T-cell (primary cell): ENCODE measurements around the gene NARS2. TPM values are rescaled to one million over a fixed set of nuclear protein-coding genes. Genes with fewer than 3 reads are reported as not detected.

ENCODE experiments used
- ATAC-seq, 4 experiments: fragments of 200-7000 bp in 3 of 4; fragments of 150-1000 bp in 1 of 4; cut with Tn5 transposase; replicated peaks in 1 of 4; 1 replicate in 3 of 4; 2 replicates in 1 of 4; pipeline ENCODE4 v1.10.0; 2021; ENCODE audit warnings: moderate library complexity in 3 of 4, mild to moderate bottlenecking in 2 of 4, moderate number of reproducible peaks in 1 of 4
- CTCF ChIA-PET, 2 donors: fragments of 300-600 bp; sonication (Branson Sonifier 250); formaldehyde crosslinking; loops; one replicate each; lab custom pipeline; 2022; ENCODE audit warnings: antibody characterized with exemption in 2 of 2; lab: Charles Lee
- POLR2A ChIA-PET, 2 donors: fragments of 300-600 bp; sonication (Branson Sonifier 250); formaldehyde crosslinking; loops; one replicate each; lab custom pipeline; 2022; ENCODE audit warnings: antibody characterized with exemption in 2 of 2; lab: Charles Lee
- DNase-seq, 35 experiments: peaks; one replicate each; pipeline versions ENCODE4 v3.0.0 to v3.0.0-alpha.2; 2013 to 2023
- H3K27ac ChIP-seq: one replicate; pipeline ENCODE4 v1.5.1; 2013; ENCODE audit warnings: low read length
- H3K27me3 ChIP-seq, 2 experiments: replicated peaks in 1 of 2; 1 replicate in 1 of 2; 2 replicates in 1 of 2; pipeline versions ENCODE4 v1.6.1 to v1.7.0; 2013; ENCODE audit warnings: low read length in 1 of 2, mixed read lengths in 1 of 2; ENCODE audit not compliant: control insufficient read depth in 2 of 2, insufficient read depth in 2 of 2; ENCODE audit errors: extremely low read depth in 1 of 2
- H3K36me3 ChIP-seq, 2 donors: 1 replicate in 1 of 2; 2 replicates in 1 of 2; pipeline versions ENCODE4 v1.6.1 to v1.7.0; 2013; ENCODE audit warnings: low read length in 1 of 2; ENCODE audit not compliant: control insufficient read depth in 2 of 2, insufficient read depth in 1 of 2; ENCODE audit errors: extremely low read depth in 1 of 2
- H3K4me1 ChIP-seq, 2 experiments: 1 replicate in 1 of 2; 2 replicates in 1 of 2; pipeline versions ENCODE4 v1.6.1 to v1.7.0; 2013; ENCODE audit warnings: low read length in 2 of 2, mixed read lengths in 1 of 2; ENCODE audit not compliant: insufficient read depth in 2 of 2, control insufficient read depth in 1 of 2; ENCODE audit errors: extremely low read depth in 1 of 2
- H3K4me3 ChIP-seq, 2 donors: 1 replicate in 1 of 2; 2 replicates in 1 of 2; pipeline versions ENCODE4 v1.5.1 to v1.7.0; 2013; ENCODE audit warnings: mild to moderate bottlenecking in 2 of 2, low read length in 1 of 2, moderate library complexity in 1 of 2; ENCODE audit not compliant: control insufficient read depth in 1 of 2; ENCODE audit errors: extremely low read depth in 1 of 2
- H3K9me3 ChIP-seq: 2 replicates; pipeline ENCODE4 v1.7.0; 2013
- H3K27ac Mint-ChIP-seq, 2 donors: one replicate each; pipeline ENCODE4 v1.8.0; 2020 to 2021; ENCODE audit warnings: mild to moderate bottlenecking in 2 of 2, mixed read lengths in 2 of 2
- H3K27me3 Mint-ChIP-seq, 2 donors: one replicate each; pipeline ENCODE4 v1.8.0; 2021 to 2022; ENCODE audit warnings: mixed read lengths in 2 of 2
- H3K36me3 Mint-ChIP-seq: one replicate; pipeline ENCODE4 v1.8.0; 2021; ENCODE audit warnings: mixed read lengths
- H3K4me1 Mint-ChIP-seq, 3 donors: one replicate each; pipeline ENCODE4 v1.8.0; 2020 to 2022; ENCODE audit warnings: mixed read lengths in 3 of 3, mild to moderate bottlenecking in 1 of 3
- H3K4me3 Mint-ChIP-seq, 3 donors: one replicate each; pipeline ENCODE4 v1.8.0; 2020 to 2022; ENCODE audit warnings: mild to moderate bottlenecking in 3 of 3, mixed read lengths in 3 of 3, moderate library complexity in 3 of 3
- H3K9me3 Mint-ChIP-seq, 3 donors: one replicate each; pipeline ENCODE4 v1.8.0; 2020 to 2022; ENCODE audit warnings: mixed read lengths in 3 of 3
- WGBS: methylation state at CpG from one replicate; pipeline ENCODE4 v1.1.5; 2013; ENCODE audit warnings: missing lambda C conversion rate; ENCODE audit not compliant: insufficient coverage; 5-methylcytosine and 5-hydroxymethylcytosine counted together
- total RNA-seq, 35 experiments: library from RNA in 6 of 35; stranded (reverse) in 6 of 35; fragments of 120-200 nt in 1 of 35; gene quantifications; one replicate each; pipeline versions ENCODE4 v1.2.1 to v1.2.4 and lab custom pipeline; 2013 to 2026

The NARS2 gene
- total RNA-seq, 5 donors from 2014 or later (not counting 1 experiment from before 2014, with no cell fraction given): 12.1 to 17.6 (median 13.3) TPM

DNA sequence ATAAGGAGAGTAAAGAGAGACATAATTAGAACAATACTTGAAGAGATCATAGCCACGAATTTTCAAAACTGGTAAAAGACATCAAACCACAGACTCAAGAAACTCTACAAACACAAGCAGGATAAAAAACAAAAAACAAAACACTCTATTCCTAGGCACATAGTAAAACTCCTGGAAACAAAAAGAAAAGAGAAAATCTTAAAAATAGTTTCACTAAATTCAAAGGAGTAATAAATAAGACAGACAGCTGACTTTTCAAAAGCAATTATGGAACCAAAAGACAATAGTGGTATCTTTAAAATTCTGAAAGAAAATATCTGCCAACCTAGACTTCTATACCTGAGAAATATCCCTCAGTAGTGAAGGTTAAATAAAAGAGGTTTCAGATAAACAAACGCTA lies 9.2 kb upstream of the NARS2 start:
- Mint-ChIP-seq H3K9me3 (peaks cover 3 to 30% (median 11%) of the 10 kb centered on the region in 3 donors), H3K27me3 (peaks cover 5 to 19% of the 10 kb centered on the region in 2 donors), H3K27ac (no peak overlapping the region), H3K4me3 (no peak overlapping the region), H3K36me3 (peaks cover 5% of the 10 kb centered on the region), H3K4me1 (no peaks in the 10 kb centered on the region)
- Histone ChIP-seq H3K4me3 (no peak overlapping the region), H3K27ac (no peak overlapping the region), H3K9me3 (no peaks in the 10 kb centered on the region), H3K27me3 (no peaks in the 10 kb centered on the region), H3K36me3 (no peaks in the 10 kb centered on the region), H3K4me1 (no peaks in the 10 kb centered on the region)
- no CpG with 5 or more reads among the region's 2 CpGs for WGBS
- CTCF ChIA-PET: no interaction called here
- POLR2A ChIA-PET: no interaction called here
- ATAC-seq (no peak), DNase-seq (no peak)

DNA sequence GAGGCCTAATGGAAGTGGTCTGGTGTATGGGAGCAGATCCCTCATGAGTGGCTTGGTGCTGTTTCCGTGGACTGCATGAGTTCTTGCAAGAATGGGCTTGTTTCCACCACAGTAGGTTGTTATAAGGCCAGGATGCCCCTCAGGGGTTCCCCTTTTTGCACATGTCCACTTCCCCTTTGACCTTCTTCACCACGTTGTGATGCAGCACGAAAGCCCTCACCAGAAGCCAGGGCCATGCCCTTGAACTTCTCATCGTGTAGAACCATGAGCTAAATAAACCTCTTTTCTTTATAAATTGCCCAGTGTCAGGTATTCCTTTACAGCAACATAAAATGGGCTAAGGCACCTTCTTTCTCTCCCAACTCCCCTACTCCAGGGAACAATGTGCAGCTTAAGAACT lies 2.8 kb upstream of the NARS2 start:
- WGBS: 86% methylated on average over 4 of the region's 4 CpGs
- peaks cover 8 to 12% of the 10 kb centered on the region in 2 experiments for H3K4me1 ChIP-seq
- peaks cover 0 to 5% (median 1%) of the 10 kb centered on the region in 3 donors for H3K9me3 Mint-ChIP-seq
- peaks cover 5% of the 10 kb centered on the region for H3K36me3 Mint-ChIP-seq
- CTCF ChIA-PET: interaction anchor here in 1 of 2 donors (1.0 kb wide), 1 partner anchor 162 kb away, joined by 9 read pairs; no protein-coding TSS in a partner anchor
- H3K27me3 ChIP-seq: no peaks in the 10 kb centered on the region
- no peak for DNase-seq
- H3K4me1 Mint-ChIP-seq: peaks cover 18 to 31% (median 23%) of the 10 kb centered on the region in 3 donors
- ATAC-seq: no peak
- H3K9me3 ChIP-seq: no peaks in the 10 kb centered on the region
- POLR2A ChIA-PET: no interaction called here
- H3K4me3 ChIP-seq: no peak overlapping the region
- peaks cover 0 to 6% of the 10 kb centered on the region in 2 donors for H3K27me3 Mint-ChIP-seq
- no peak overlapping the region for H3K27ac ChIP-seq
- H3K4me3 Mint-ChIP-seq: no peak overlapping the region
- H3K27ac Mint-ChIP-seq: no peak overlapping the region
- H3K36me3 ChIP-seq: no peaks in the 10 kb centered on the region

DNA sequence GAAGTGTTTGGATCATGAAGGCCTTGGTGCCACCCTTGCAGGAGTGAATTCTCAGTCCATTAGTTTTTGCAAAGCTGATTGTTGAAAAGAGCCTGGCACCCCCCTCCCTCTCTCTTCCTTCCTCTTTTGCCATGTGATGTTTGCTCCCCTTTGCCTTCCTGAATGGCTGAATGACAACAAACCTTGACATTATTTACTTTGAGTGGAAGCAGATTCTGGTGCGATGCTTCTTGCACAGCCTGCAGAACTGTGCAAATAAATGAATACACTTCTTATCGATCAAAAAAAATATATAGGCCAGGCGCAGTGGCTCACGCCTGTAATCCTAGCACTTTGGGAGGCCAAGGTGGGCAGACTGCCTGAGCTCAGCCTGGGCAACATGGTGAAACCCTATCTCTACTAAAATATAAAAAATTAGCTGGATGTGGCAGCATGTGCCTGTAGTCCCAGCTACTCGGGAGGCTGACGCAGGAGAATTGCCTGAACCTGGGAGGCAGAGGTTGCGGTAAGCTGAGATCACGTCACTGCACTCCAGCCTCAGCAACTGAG lies 2.0 kb upstream of the NARS2 start:
- no peak overlapping the region for H3K27ac Mint-ChIP-seq
- 80% methylated on average over 4 of the region's 8 CpGs for WGBS
- peaks cover 10 to 12% of the 10 kb centered on the region in 2 experiments for H3K4me1 ChIP-seq
- peaks cover 25 to 38% (median 29%) of the 10 kb centered on the region in 3 donors for H3K4me1 Mint-ChIP-seq
- CTCF ChIA-PET: interaction anchor here (1.0 to 2.7 kb wide), 2 partner anchors 12 kb away, joined by 3 to 54 read pairs; no protein-coding TSS in a partner anchor
- no peak overlapping the region for H3K4me3 Mint-ChIP-seq
- no peaks in the 10 kb centered on the region for H3K27me3 ChIP-seq
- H3K9me3 Mint-ChIP-seq: peaks cover 0 to 1% (median 1%) of the 10 kb centered on the region in 3 donors
- DNase-seq (no peak), ATAC-seq (no peak)
- H3K9me3 ChIP-seq: no peaks in the 10 kb centered on the region
- peaks cover 0 to 6% of the 10 kb centered on the region in 2 donors for H3K27me3 Mint-ChIP-seq
- no peak overlapping the region for H3K4me3 ChIP-seq
- peaks cover 2% of the 10 kb centered on the region for H3K36me3 Mint-ChIP-seq
- no peak overlapping the region for H3K27ac ChIP-seq
- POLR2A ChIA-PET: no interaction called here
- H3K36me3 ChIP-seq: no peaks in the 10 kb centered on the region

- H3K27ac Mint-ChIP-seq: peak overlapping the region; percentile 80 to 98
- WGBS: 89% methylated on average over 7 of the region's 10 CpGs
- POLR2A ChIA-PET: interaction anchor here in 1 of 2 donors (1.8 kb wide), 1 partner anchor 11 kb away, joined by 8 read pairs; no protein-coding TSS in a partner anchor
Measured at GRCh38 chr11:78575478-78575877, 814 bp upstream of the NARS2 start.

DNA sequence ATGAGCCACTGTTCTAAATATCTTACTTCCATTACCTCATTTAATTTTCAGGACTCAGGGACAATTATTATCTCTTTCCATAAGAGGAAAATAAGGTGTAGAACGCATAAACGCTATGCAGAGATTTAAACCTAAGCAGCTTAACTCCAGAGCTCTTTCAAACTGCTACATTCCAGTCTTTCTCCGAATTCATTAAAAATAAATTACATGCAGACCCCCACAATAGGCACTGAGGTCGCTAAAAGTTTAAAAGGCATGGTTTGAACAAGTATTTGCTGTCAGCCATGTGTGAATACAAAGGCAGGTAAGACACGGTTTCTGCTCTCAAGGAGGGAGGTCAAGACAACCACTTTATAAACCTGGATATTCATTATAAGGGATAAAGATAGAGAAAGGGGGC lies 983 bp downstream of the NARS2 start:
- Histone ChIP-seq H3K9me3 (no peaks in the 10 kb centered on the region), H3K27me3 (no peaks in the 10 kb centered on the region), H3K36me3 (peaks cover 0 to 11% of the 10 kb centered on the region in 2 donors), H3K27ac (no peak overlapping the region), H3K4me1 (peaks cover 10 to 12% of the 10 kb centered on the region in 2 experiments), H3K4me3 (peak overlapping the region; percentile 68 to 82)
- no CpG with 5 or more reads among the region's 5 CpGs for WGBS
- ChIA-PET CTCF (interaction anchor here (0.9 to 2.9 kb wide), 3 partner anchors 9 kb away, joined by 6 to 54 read pairs (median 16); no protein-coding TSS in a partner anchor), POLR2A (interaction anchor here in 1 of 2 donors (1.1 to 1.8 kb wide), 2 partner anchors 9 to 152 kb away, joined by 3 to 8 read pairs; no protein-coding TSS in a partner anchor)
- no peaks in the 10 kb centered on the region for H3K9me3 Mint-ChIP-seq
- peaks cover 17% of the 10 kb centered on the region for H3K36me3 Mint-ChIP-seq
- ATAC-seq: no peak
- H3K4me1 Mint-ChIP-seq: peaks cover 30 to 48% (median 36%) of the 10 kb centered on the region in 3 donors
- H3K4me3 Mint-ChIP-seq: peak overlapping the region; percentile 90 to 98 (median 92)
- no peaks in the 10 kb centered on the region for H3K27me3 Mint-ChIP-seq
- DNase-seq: peak in 1 of 35 experiments; percentile 13
- peak overlapping the region; percentile 36 to 98 for H3K27ac Mint-ChIP-seq

More at GRCh38 chr11:78575478-78575877, 814 bp upstream of the NARS2 start:
- ATAC-seq (no peak), DNase-seq (no peak)
- Histone ChIP-seq H3K27ac (peak overlapping the region; percentile 80), H3K27me3 (no peaks in the 10 kb centered on the region), H3K36me3 (peaks cover 0 to 5% of the 10 kb centered on the region in 2 donors), H3K4me1 (peaks cover 10 to 12% of the 10 kb centered on the region in 2 experiments), H3K4me3 (peak overlapping the region; percentile 68 to 82), H3K9me3 (no peaks in the 10 kb centered on the region)
- H3K27me3 Mint-ChIP-seq: no peaks in the 10 kb centered on the region
- CTCF ChIA-PET: interaction anchor here (0.6 to 2.7 kb wide), 3 partner anchors 11 to 169 kb away, joined by 3 to 54 read pairs (median 5); no protein-coding TSS in a partner anchor
- H3K4me3 Mint-ChIP-seq: peak overlapping the region; percentile 90 to 98 (median 92)
- no peaks in the 10 kb centered on the region for H3K9me3 Mint-ChIP-seq
- peaks cover 11% of the 10 kb centered on the region for H3K36me3 Mint-ChIP-seq
- peaks cover 28 to 44% (median 36%) of the 10 kb centered on the region in 3 donors for H3K4me1 Mint-ChIP-seq

DNA sequence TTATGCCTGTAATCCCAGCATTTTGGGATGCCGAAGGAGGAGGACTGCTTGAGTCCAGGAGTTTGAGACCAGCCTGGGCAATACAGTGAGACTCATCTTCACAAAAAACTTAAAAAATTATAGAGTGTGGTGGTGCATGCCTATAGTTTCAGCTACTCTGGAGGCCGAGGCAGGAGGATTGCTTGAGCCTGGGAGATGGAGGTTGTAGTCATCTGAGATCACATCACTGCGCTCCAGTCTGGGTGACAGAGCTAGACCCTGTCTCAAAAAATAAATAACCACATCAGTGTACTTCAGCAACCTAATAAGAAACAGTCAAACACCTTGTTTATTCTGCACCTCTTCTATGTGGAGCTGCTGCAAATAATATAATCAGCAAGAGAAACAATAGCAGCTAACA lies 1.4 kb downstream of the NARS2 start:
- WGBS: no CpG with 5 or more reads among the region's 3 CpGs
- Mint-ChIP-seq H3K27ac (peak overlapping the region; percentile 36 to 98), H3K4me1 (peaks cover 30 to 48% (median 36%) of the 10 kb centered on the region in 3 donors), H3K36me3 (peaks cover 17% of the 10 kb centered on the region), H3K9me3 (no peaks in the 10 kb centered on the region), H3K4me3 (peak overlapping the region; percentile 90 to 98 (median 92)), H3K27me3 (no peaks in the 10 kb centered on the region)
- peaks cover 10 to 12% of the 10 kb centered on the region in 2 experiments for H3K4me1 ChIP-seq
- ATAC-seq (no peak), DNase-seq (no peak)
- H3K4me3 ChIP-seq: no peak overlapping the region
- peaks cover 0 to 14% of the 10 kb centered on the region in 2 donors for H3K36me3 ChIP-seq
- H3K9me3 ChIP-seq: no peaks in the 10 kb centered on the region
- no peak overlapping the region for H3K27ac ChIP-seq
- ChIA-PET POLR2A (no interaction called here), CTCF (interaction anchor here (0.9 to 2.9 kb wide), 2 partner anchors 8 to 9 kb away, joined by 6 to 16 read pairs; no protein-coding TSS in a partner anchor)
- H3K27me3 ChIP-seq: no peaks in the 10 kb centered on the region
